HG02610 (cell line): ENCODE measurements around the gene TGFB2.
A peak's percentile ranks its signal among the peaks of the same experiment; 100 is the strongest.

Experiments
- ATAC-seq: cut with Tn5 transposase; IDR thresholded peaks from one replicate; pipeline ENCODE4 v1.9.1; 2021; ENCODE audit warnings: mild to moderate bottlenecking, moderate library complexity; ENCODE audit not compliant: unreplicated experiment

TGFB2 gene

GRCh38 chr1:218330043-218330623 lies 15.0 kb upstream of the TGFB2 start:
- no peak for ATAC-seq

- no peak for ATAC-seq
Observed at GRCh38 chr1:218332416-218332815, 12.7 kb upstream of the TGFB2 start.

- ATAC-seq: no peak
Observed at GRCh38 chr1:218336328-218336727, 8.8 kb upstream of the TGFB2 start.

GRCh38 chr1:218339267-218339831 lies 5.8 kb upstream of the TGFB2 start:
- ATAC-seq: peak; percentile 65

GRCh38 chr1:218341325-218341724 lies 3.8 kb upstream of the TGFB2 start:
- ATAC-seq: no peak

- no peak for ATAC-seq
Observed at GRCh38 chr1:218342091-218342490, 3.0 kb upstream of the TGFB2 start.

- ATAC-seq: peak; percentile 58
Observed at GRCh38 chr1:218345673-218346390, 696 bp downstream of the TGFB2 start.

GRCh38 chr1:218346391-218347204 lies 1.5 kb downstream of the TGFB2 start:
- ATAC-seq: no peak

- ATAC-seq: no peak
Observed at GRCh38 chr1:218347336-218347722, 2.2 kb downstream of the TGFB2 start.

GRCh38 chr1:218347723-218348627 lies 2.8 kb downstream of the TGFB2 start:
- ATAC-seq: no peak

- ATAC-seq: no peak
Observed at GRCh38 chr1:218348628-218349071, 3.5 kb downstream of the TGFB2 start.

- ATAC-seq: no peak
Observed at GRCh38 chr1:218349348-218350034, 4.4 kb downstream of the TGFB2 start.

- no peak for ATAC-seq
Observed at GRCh38 chr1:218350035-218350525, 4.9 kb downstream of the TGFB2 start.

GRCh38 chr1:218350801-218351266 lies 5.7 kb downstream of the TGFB2 start:
- ATAC-seq: no peak

GRCh38 chr1:218351391-218352074 lies 6.4 kb downstream of the TGFB2 start:
- peak; percentile 78 for ATAC-seq

GRCh38 chr1:218352075-218352438 lies 6.9 kb downstream of the TGFB2 start:
- ATAC-seq: no peak

- no peak for ATAC-seq
Observed at GRCh38 chr1:218353656-218354055, 8.5 kb downstream of the TGFB2 start.

GRCh38 chr1:218355278-218355677 lies 10.1 kb downstream of the TGFB2 start:
- ATAC-seq: no peak
